Smooth muscle cell (in vitro differentiated cells): ENCODE data around the gene CDHR1. TPM values are rescaled to one million over a fixed set of nuclear protein-coding genes. Genes with fewer than 3 reads are reported as not detected.

ENCODE experiments used
- DNase-seq: peaks from one replicate; lab custom pipeline; 2025; ENCODE audit not compliant: unreplicated experiment; lab: John Stamatoyannopoulos, UW
- H2AFZ ChIP-seq: fragments of 200-600 bp; sonication (generic); 2 replicates; pipeline ENCODE4 v1.6.0; 2016; ENCODE audit warnings: antibody characterized with exemption, low read depth, mild to moderate bottlenecking
- H3F3A ChIP-seq: fragments of 200-600 bp; sonication (generic); 2 replicates; pipeline ENCODE4 v1.6.0; 2017; ENCODE audit warnings: antibody characterized with exemption, low read depth
- H3K27ac ChIP-seq: fragments of 200-600 bp; sonication (generic); 2 replicates; pipeline ENCODE4 v1.5.1; 2016; ENCODE audit warnings: low read depth, mild to moderate bottlenecking
- H3K27me3 ChIP-seq: fragments of 200-600 bp; sonication (generic); 2 replicates; pipeline ENCODE4 v1.6.1; 2016; ENCODE audit warnings: low read depth, mild to moderate bottlenecking
- H3K36me3 ChIP-seq: fragments of 200-600 bp; sonication (generic); 2 replicates; pipeline ENCODE4 v1.5.1; 2016; ENCODE audit warnings: low read depth
- H3K4me1 ChIP-seq: fragments of 200-600 bp; sonication (generic); 2 replicates; pipeline ENCODE4 v1.5.1; 2016; ENCODE audit warnings: low read depth
- H3K4me2 ChIP-seq: fragments of 200-600 bp; sonication (generic); 2 replicates; pipeline ENCODE4 v1.6.0; 2016; ENCODE audit warnings: mild to moderate bottlenecking
- H3K4me3 ChIP-seq: fragments of 200-600 bp; sonication (generic); 2 replicates; pipeline ENCODE4 v1.5.1; 2016; ENCODE audit warnings: mild to moderate bottlenecking
- H3K79me2 ChIP-seq: fragments of 200-600 bp; sonication (generic); 2 replicates; pipeline ENCODE4 v1.6.0; 2016; ENCODE audit warnings: low read depth, mild to moderate bottlenecking
- H3K9ac ChIP-seq: fragments of 200-600 bp; sonication (generic); 2 replicates; pipeline ENCODE4 v1.6.0; 2016; ENCODE audit warnings: low read depth
- H3K9me3 ChIP-seq: fragments of 200-600 bp; sonication (generic); replicated peaks from 2 replicates; pipeline ENCODE4 v1.5.1; 2016; ENCODE audit warnings: low read depth
- H4K20me1 ChIP-seq: fragments of 200-600 bp; sonication (generic); 2 replicates; pipeline ENCODE4 v1.6.0; 2016; ENCODE audit warnings: low read depth
- WGBS: methylation state at CpG from one replicate; pipeline ENCODE4 v1.1.7; 2016; ENCODE audit warnings: low lambda C conversion rate; 5-methylcytosine and 5-hydroxymethylcytosine counted together
- polyA plus RNA-seq: library from polyadenylated mRNA; unstranded; fragments of >200 nt; fragmentation: Nextera tagmentation; extraction: Ambion mirVana; gene quantifications from 2 replicates; pipeline ENCODE4 v1.2.1, GENCODE V29; 2016
- total RNA-seq: library from RNA; depleted of rRNA; stranded (reverse); fragments of >200 nt; gene quantifications from 2 replicates; pipeline ENCODE4 v1.2.3, GENCODE V29; 2014
- TF ChIP-seq, protein P1 (sequence below): fragments of 200-600 bp; sonication (generic); IDR thresholded peaks from 2 replicates; pipeline ENCODE4 v1.5.1; 2017; ENCODE audit warnings: borderline replicate concordance, mild to moderate bottlenecking, antibody characterized with exemption; ENCODE audit not compliant: insufficient read depth, poor library complexity, severe bottlenecking

Gene CDHR1
- total and polyA plus RNA-seq, 2 experiments from 2014 or later = 0.67 to 1.2 TPM

GRCh38 chr10:84196941-84197340 is 2.6 kb downstream of the CDHR1 start:
- Histone ChIP-seq H3K36me3 (no peaks in the 10 kb centered on the region), H3K4me3 (no peak overlapping the region), H3K9me3 (no peaks in the 10 kb centered on the region), H3K4me1 (no peaks in the 10 kb centered on the region), H2AFZ (no peak overlapping the region), H3K9ac (no peak overlapping the region), H3K4me2 (no peak overlapping the region), H4K20me1 (no peaks in the 10 kb centered on the region), H3K27me3 (peaks cover 54% of the 10 kb centered on the region), H3F3A (no peaks in the 10 kb centered on the region), H3K79me2 (no peaks in the 10 kb centered on the region), H3K27ac (no peak overlapping the region)
- TF ChIP-seq, protein P1, sequence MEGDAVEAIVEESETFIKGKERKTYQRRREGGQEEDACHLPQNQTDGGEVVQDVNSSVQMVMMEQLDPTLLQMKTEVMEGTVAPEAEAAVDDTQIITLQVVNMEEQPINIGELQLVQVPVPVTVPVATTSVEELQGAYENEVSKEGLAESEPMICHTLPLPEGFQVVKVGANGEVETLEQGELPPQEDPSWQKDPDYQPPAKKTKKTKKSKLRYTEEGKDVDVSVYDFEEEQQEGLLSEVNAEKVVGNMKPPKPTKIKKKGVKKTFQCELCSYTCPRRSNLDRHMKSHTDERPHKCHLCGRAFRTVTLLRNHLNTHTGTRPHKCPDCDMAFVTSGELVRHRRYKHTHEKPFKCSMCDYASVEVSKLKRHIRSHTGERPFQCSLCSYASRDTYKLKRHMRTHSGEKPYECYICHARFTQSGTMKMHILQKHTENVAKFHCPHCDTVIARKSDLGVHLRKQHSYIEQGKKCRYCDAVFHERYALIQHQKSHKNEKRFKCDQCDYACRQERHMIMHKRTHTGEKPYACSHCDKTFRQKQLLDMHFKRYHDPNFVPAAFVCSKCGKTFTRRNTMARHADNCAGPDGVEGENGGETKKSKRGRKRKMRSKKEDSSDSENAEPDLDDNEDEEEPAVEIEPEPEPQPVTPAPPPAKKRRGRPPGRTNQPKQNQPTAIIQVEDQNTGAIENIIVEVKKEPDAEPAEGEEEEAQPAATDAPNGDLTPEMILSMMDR = no peak
- DNase-seq = no peak
- WGBS = 91% methylated on average over 5 of the region's 5 CpGs

DNA sequence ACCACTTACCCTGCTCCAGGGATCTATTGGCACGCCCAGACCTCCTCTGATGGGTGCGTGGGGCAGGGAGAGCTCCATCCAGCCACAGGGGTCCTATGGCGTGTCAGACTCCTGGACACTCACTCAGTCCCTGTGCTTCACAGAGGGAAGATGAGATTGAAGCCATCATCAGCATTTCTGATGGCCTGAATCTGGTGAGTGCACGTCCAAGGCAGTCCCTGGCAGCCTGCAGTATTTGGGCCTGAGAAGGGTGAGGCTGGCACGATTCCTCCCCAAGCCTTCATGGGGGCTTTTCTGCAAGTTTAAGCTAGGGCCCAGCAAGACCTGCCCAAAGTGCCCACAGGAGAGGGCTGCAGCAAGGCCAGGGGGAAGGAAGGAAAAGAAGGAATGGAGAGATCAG is 3.3 kb downstream of the CDHR1 start:
- no peaks in the 10 kb centered on the region for H3F3A ChIP-seq
- H3K4me1 ChIP-seq = no peaks in the 10 kb centered on the region
- peaks cover 50% of the 10 kb centered on the region for H3K27me3 ChIP-seq
- H3K36me3 ChIP-seq = no peaks in the 10 kb centered on the region
- no peak for DNase-seq
- no peaks in the 10 kb centered on the region for H4K20me1 ChIP-seq
- no peak overlapping the region for H3K4me3 ChIP-seq
- no peak overlapping the region for H3K9ac ChIP-seq
- no peak overlapping the region for H3K4me2 ChIP-seq
- no peaks in the 10 kb centered on the region for H3K79me2 ChIP-seq
- 88% methylated on average over 5 of the region's 5 CpGs for WGBS
- H2AFZ ChIP-seq = no peak overlapping the region
- no peak overlapping the region for H3K27ac ChIP-seq
- H3K9me3 ChIP-seq = no peaks in the 10 kb centered on the region
- TF ChIP-seq, protein P1 = no peak

DNA sequence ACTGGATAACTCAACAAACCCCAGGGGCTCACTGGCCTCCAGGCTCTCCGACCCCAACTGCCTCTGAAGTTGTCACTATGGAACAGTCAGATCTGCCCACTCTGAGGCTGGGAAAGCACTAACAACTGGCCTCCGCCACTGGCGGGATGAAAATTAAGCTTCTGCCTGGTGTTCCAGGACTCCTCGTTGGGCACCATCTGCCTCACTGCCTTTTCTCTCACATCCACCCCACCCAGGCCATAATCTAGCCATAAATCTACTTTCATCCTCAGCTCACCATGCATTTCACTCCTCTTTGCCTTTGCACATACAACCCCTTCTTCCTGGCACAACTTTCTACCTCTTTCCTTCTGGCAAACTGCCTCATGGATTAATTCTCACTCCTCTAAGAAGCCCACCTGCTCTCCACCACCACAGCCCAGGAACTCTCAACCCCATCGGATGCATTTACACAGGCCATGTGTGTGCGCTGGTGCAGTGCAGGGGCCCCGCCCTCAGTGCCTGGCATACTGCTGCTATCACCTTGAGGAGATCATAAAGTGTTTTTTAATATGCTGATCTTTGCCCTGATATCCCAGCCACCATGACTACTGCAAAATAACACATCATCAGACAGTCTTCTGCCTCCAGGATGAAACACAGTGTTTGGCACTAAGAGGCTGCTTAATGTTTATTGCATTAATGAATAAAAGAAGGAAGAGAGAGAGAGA is 4.0 kb downstream of the CDHR1 start:
- Histone ChIP-seq H3K79me2 (no peaks in the 10 kb centered on the region), H3K36me3 (no peaks in the 10 kb centered on the region), H3K4me2 (no peak overlapping the region), H2AFZ (no peak overlapping the region), H3K27ac (no peak overlapping the region), H3K9ac (no peak overlapping the region), H3K4me3 (no peak overlapping the region), H3K9me3 (no peaks in the 10 kb centered on the region), H3K4me1 (no peaks in the 10 kb centered on the region), H4K20me1 (no peaks in the 10 kb centered on the region), H3K27me3 (peaks cover 43% of the 10 kb centered on the region), H3F3A (no peaks in the 10 kb centered on the region)
- TF ChIP-seq, protein P1 = no peak
- 89% methylated on average over 7 of the region's 7 CpGs for WGBS
- no peak for DNase-seq
